K562 (cell line): Measurements from ENCODE around the gene OR8B4. TPM values are rescaled to one million over a fixed set of nuclear protein-coding genes. Genes with fewer than 3 reads are reported as not detected.

Experiments
- ATAC-seq: fragments of 200-7000 bp; cut with Tn5 transposase; 3 replicates; pipeline ENCODE4 v1.9.1; 2020; ENCODE audit warnings: moderate library complexity
- BruUV-seq: library from RNA; stranded (reverse); fragments of 400-500 nt; replicated peaks from 2 replicates; lab custom pipeline; 2021; lab: Mats Ljungman, UMichigan
- CTCF ChIA-PET: fragments of 300-600 bp; formaldehyde crosslinking; extraction: SDS; loops from one replicate; lab custom pipeline; 2021; ENCODE audit warnings: low intra/inter-chr PET ratio; lab: Yijun Ruan, JAX
- POLR2A ChIA-PET: fragments of 300-600, 350-650 bp; sonication (Branson Sonifier 250); formaldehyde crosslinking; extraction: SDS; loops from one replicate; lab custom pipeline; 2021; ENCODE audit warnings: antibody characterized with exemption, inconsistent platforms; lab: Yijun Ruan, JAX
- DNase-seq, 4 experiments: peaks; one replicate each; pipeline versions ENCODE4 v3.0.0 to v3.0.0-alpha.2; 2011 to 2018; ENCODE audit warnings: low spot score in 3 of 4, mixed read lengths in 3 of 4; ENCODE audit errors: extremely low read depth in 1 of 4
- FAIRE-seq: peaks from 2 replicates; lab custom pipeline; 2011; peaks lifted over from hg19 to GRCh38; lab: Jason Lieb, UNC
- H2AFZ ChIP-seq: 2 replicates; pipeline ENCODE4 v1.6.0; 2011; ENCODE audit warnings: low read depth, low read length, control low read depth, inconsistent platforms
- H3K27ac ChIP-seq: fragments of 200-600 bp; 3 replicates; pipeline ENCODE4 v1.8.0; 2011; ENCODE audit warnings: low read depth, mild to moderate bottlenecking, control low read depth, inconsistent platforms, low read length, moderate library complexity, mixed read lengths; ENCODE audit errors: extremely low read depth
- H3K27me3 ChIP-seq, 2 experiments: fragments of 300-600 bp in 1 of 2; 2 replicates in 1 of 2; 3 replicates in 1 of 2; pipeline versions ENCODE4 v1.6.0 to v1.8.0; 2011; ENCODE audit warnings: inconsistent platforms in 2 of 2, low read length in 2 of 2, mild to moderate bottlenecking in 1 of 2, mixed read lengths in 1 of 2, moderate library complexity in 1 of 2; ENCODE audit not compliant: control insufficient read depth in 2 of 2, insufficient read depth in 2 of 2
- H3K36me3 ChIP-seq: fragments of 300-600 bp; 3 replicates; pipeline ENCODE4 v1.8.0; 2011; ENCODE audit warnings: mild to moderate bottlenecking, low read length, inconsistent platforms; ENCODE audit not compliant: control insufficient read depth, insufficient read depth
- H3K4me1 ChIP-seq, 2 experiments: fragments of 200-600 bp in 1 of 2; replicated peaks in 1 of 2; 2 replicates in 1 of 2; 3 replicates in 1 of 2; pipeline versions ENCODE4 v1.5.1 to v1.8.0; 2011; ENCODE audit warnings: inconsistent platforms in 2 of 2, low read length in 2 of 2, mild to moderate bottlenecking in 1 of 2, mixed read lengths in 1 of 2, moderate library complexity in 1 of 2; ENCODE audit not compliant: control insufficient read depth in 2 of 2, insufficient read depth in 2 of 2
- H3K4me2 ChIP-seq: 2 replicates; pipeline ENCODE4 v1.6.1; 2011; ENCODE audit warnings: low read length, control low read depth, inconsistent platforms, mixed read lengths; ENCODE audit not compliant: insufficient read depth
- H3K4me3 ChIP-seq: fragments of 200-600 bp; sonication (generic), shearing (Covaris generic); 2 replicates; pipeline ENCODE4 v1.5.1; 2016; ENCODE audit warnings: control low read depth, inconsistent platforms
- H3K79me2 ChIP-seq: fragments of 200-600 bp; 3 replicates; pipeline ENCODE4 v1.8.0; 2011; ENCODE audit warnings: low read length, inconsistent platforms; ENCODE audit not compliant: control insufficient read depth, insufficient read depth
- H3K9ac ChIP-seq, 2 experiments: 2 replicates each; pipeline versions ENCODE4 v1.6.0 to v1.6.1; 2011; ENCODE audit warnings: low read depth in 2 of 2, low read length in 2 of 2, control low read depth in 1 of 2, inconsistent platforms in 1 of 2, mild to moderate bottlenecking in 1 of 2, mixed read lengths in 1 of 2; ENCODE audit not compliant: insufficient read depth in 1 of 2
- H3K9me1 ChIP-seq: one replicate; pipeline ENCODE4 v1.6.0; 2011; ENCODE audit warnings: inconsistent platforms, mild to moderate bottlenecking, low read length, moderate library complexity; ENCODE audit not compliant: control insufficient read depth, insufficient read depth
- H3K9me3 ChIP-seq: replicated peaks from 2 replicates; pipeline ENCODE4 v1.5.1; 2011; ENCODE audit warnings: low read depth, low read length, inconsistent platforms; ENCODE audit not compliant: control insufficient read depth, insufficient read depth
- H4K20me1 ChIP-seq: replicated peaks from 2 replicates; pipeline ENCODE4 v1.6.1; 2011; ENCODE audit warnings: low read length, inconsistent platforms, mixed read lengths; ENCODE audit not compliant: control insufficient read depth, insufficient read depth
- CEBPG ChIP-seq, 3 experiments: fragments of 200-800 bp in 1 of 3; sonication (Bioruptor generic) in 1 of 3; sonication (generic) in 1 of 3; formaldehyde crosslinking in 1 of 3; IDR thresholded peaks in 2 of 3; conservative IDR thresholded peaks in 1 of 3; 2 replicates each; pipeline versions ENCODE4 v1.6.1 to v1.8.0; 2016 to 2022; ENCODE audit warnings: missing compliant biosample characterization in 2 of 3, missing genetic modification characterization in 2 of 3, mild to moderate bottlenecking in 1 of 3, missing genetic modification reagents in 1 of 3
- CUX1 ChIP-seq: fragments of 200-800 bp; sonication (Bioruptor generic); IDR thresholded peaks from 2 replicates; pipeline ENCODE4 v1.6.1; 2016; ENCODE audit warnings: missing genetic modification characterization, missing compliant biosample characterization
- ETS1 ChIP-seq: conservative IDR thresholded peaks from 2 replicates; pipeline ENCODE4 v1.6.1; 2011; ENCODE audit warnings: low read depth, mild to moderate bottlenecking, low read length; ENCODE audit not compliant: control insufficient read depth
- GABPB2 ChIP-seq: fragments of 250-450 bp; sonication (Bioruptor Pico); conservative IDR thresholded peaks from 2 replicates; pipeline ENCODE4 v1.5.1; 2021; ENCODE audit warnings: mild to moderate bottlenecking
- KLF10 ChIP-seq: fragments of 250-450 bp; sonication (Bioruptor Pico); IDR thresholded peaks from 2 replicates; pipeline ENCODE4 v1.6.1; 2021; ENCODE audit warnings: matching md5 sums
- MCM3 ChIP-seq: fragments of 450-650 bp; IDR thresholded peaks from 2 replicates; pipeline ENCODE4 v1.6.1; 2016
- MED1 ChIP-seq: sonication (generic); formaldehyde crosslinking; IDR thresholded peaks from 2 replicates; pipeline ENCODE4 v1.8.1; 2023; ENCODE audit warnings: missing genetic modification reagents, borderline replicate concordance
- NR1H2 ChIP-seq: sonication (generic); formaldehyde crosslinking; IDR thresholded peaks from 2 replicates; pipeline ENCODE4 v1.4.0; 2020; ENCODE audit warnings: mild to moderate bottlenecking, missing genetic modification reagents
- RBM39 ChIP-seq: fragments of 200-400 bp; formaldehyde crosslinking; optimal IDR thresholded peaks from 2 replicates; pipeline ENCODE3; 2018; ENCODE audit warnings: low read depth, low read length
- SNRNP70 ChIP-seq: fragments of 200-400 bp; formaldehyde crosslinking; optimal IDR thresholded peaks from 2 replicates; pipeline ENCODE3; 2017; ENCODE audit warnings: low read depth, low read length
- SRSF1 ChIP-seq: fragments of 200-400 bp; formaldehyde crosslinking; IDR thresholded peaks from 2 replicates; pipeline ENCODE4 v1.6.1; 2017; ENCODE audit warnings: mild to moderate bottlenecking, low read depth, low read length, moderate library complexity
- TEAD4 ChIP-seq, 2 experiments: sonication (generic) in 1 of 2; formaldehyde crosslinking in 1 of 2; IDR thresholded peaks; 2 replicates each; pipeline versions ENCODE4 v1.6.1 to v1.8.0; 2012 to 2022; ENCODE audit warnings: borderline replicate concordance in 1 of 2, inconsistent platforms in 1 of 2, low read length in 1 of 2, mild to moderate bottlenecking in 1 of 2, missing genetic modification reagents in 1 of 2
- USF2 ChIP-seq: sonication (generic); formaldehyde crosslinking; IDR thresholded peaks from 2 replicates; pipeline ENCODE4 v1.5.0; 2020; ENCODE audit warnings: missing genetic modification reagents
- in situ Hi-C: fragments of 300-500 bp; cut with MboI; formaldehyde crosslinking; loops from 4 replicates; pipeline ENCODE4 v1.15.0; 2018; ENCODE audit warnings: inconsistent platforms, mixed read lengths
- intact Hi-C: fragments of 100-400 bp; cut with micrococcal nuclease; formaldehyde crosslinking; loops from 2 replicates; pipeline ENCODE4 v1.14.2; 2022
- polyA plus RNA-seq, 8 experiments: library from polyadenylated mRNA; depleted of rRNA in 4 of 8; stranded (reverse) in 5 of 8; unstranded in 3 of 8; fragments of >200 nt; fragmentation: Nextera tagmentation in 2 of 8; fragmentation: Illumina TruSeq in 1 of 8; extraction: Ambion mirVana in 2 of 8; extraction: Trizol in 1 of 8; gene quantifications; 2 replicates each; pipeline versions ENCODE4 v1.2.1 to v1.2.3, GENCODE V29; 2011 to 2014; ENCODE audit warnings: inconsistent platforms in 1 of 8, missing spikeins in 1 of 8
- total RNA-seq, 7 experiments: library from RNA; depleted of rRNA in 6 of 7; stranded (reverse); fragments of >200 nt in 6 of 7; fragmentation: Illumina TruSeq in 2 of 7; extraction: Trizol in 2 of 7; gene quantifications; 2 replicates each; pipeline versions ENCODE4 v1.2.1 to v1.2.3, GENCODE V29; 2011 to 2021; ENCODE audit warnings: low replicate concordance in 1 of 7

OR8B4 gene
- total and polyA plus RNA-seq, 9 of the 15 experiments (the other 6 are each of a cell fraction or from before 2014, with no cell fraction given) = not detected

- TF ChIP-seq TEAD4 (IDR thresholded peaks at IDR 0.05; ENCODE audit: low read length) = peak; percentile 50
- no peak for TF ChIP-seq TEAD4 (CRISPR knock-in tag; IDR thresholded peaks at IDR 0.05; ENCODE audit: borderline replicate concordance)
Observed at GRCh38 chr11:124402326-124402922, 22.2 kb downstream of the OR8B4 start (continued).

GRCh38 chr11:124398924-124399323, 25.7 kb downstream of the OR8B4 start, which contains the start of gene OR8B3:
Gene OR8B3, minus strand, starts transcription at chr11:124399024. Its CDS starts 1,673 bp downstream, at chr11:124397351.
- H3K27ac ChIP-seq = no peak within 1 kb of the TSS
- BruUV-seq = no TSS peak
- H3K9ac ChIP-seq = no peak within 1 kb of the TSS
- H3K36me3 ChIP-seq = no peaks in the 10 kb centered on the region
- H3K4me3 ChIP-seq = no peak within 1 kb of the TSS
- no peak within 1 kb of the TSS for H2AFZ ChIP-seq
- ChIA-PET CTCF (no interaction called here), POLR2A (interaction anchor here (0.6 kb wide), 1 partner anchor 17 kb away, joined by 3 read pairs; no protein-coding TSS in a partner anchor)
- no peak for FAIRE-seq
- H3K4me2 ChIP-seq = no peak within 1 kb of the TSS
- peaks cover 0 to 5% of the 10 kb centered on the region in 2 experiments; a peak in 1 of 5 replicates for H3K4me1 ChIP-seq
- no peaks in the 10 kb centered on the region for H4K20me1 ChIP-seq
- no peaks in the 10 kb centered on the region for H3K27me3 ChIP-seq
- H3K9me1 ChIP-seq = no peaks in the 10 kb centered on the region
- H3K9me3 ChIP-seq = no peaks in the 10 kb centered on the region
- DNase-seq = no peak
- in situ Hi-C loops = no loop called here
- ATAC-seq = no peak
- intact Hi-C loops = no loop called here
- H3K79me2 ChIP-seq = no peaks in the 10 kb centered on the region
- no peak for TF ChIP-seq CEBPG (CRISPR knock-in tag; IDR thresholded peaks at IDR 0.05)
- no peak for TF ChIP-seq CEBPG (tag; conservative IDR thresholded peaks at IDR 0.05 in 1 of 2, IDR thresholded peaks at IDR 0.05 in 1 of 2)
- no peak for TF ChIP-seq GABPB2
- no peak for TF ChIP-seq MCM3
- no peak for TF ChIP-seq SRSF1
- no peak for TF ChIP-seq SNRNP70
- TF ChIP-seq RBM39 = no peak
- TF ChIP-seq CUX1 (CRISPR knock-in tag) = no peak
- no peak for TF ChIP-seq KLF10 (CRISPR knock-in tag)
- no peak for TF ChIP-seq ETS1
- no peak for TF ChIP-seq NR1H2 (CRISPR knock-in tag)
- no peak for TF ChIP-seq MED1 (CRISPR knock-in tag)
- no peak for TF ChIP-seq USF2 (CRISPR knock-in tag)
